Measurements from ENCODE around the gene SLC25A13. TPM values are rescaled to one million over a fixed set of nuclear protein-coding genes. Genes with fewer than 3 reads are reported as not detected.

SLC25A13 gene
- total and polyA plus RNA-seq, 2 of the 4 experiments (the other 2 are of a cell fraction): 7.4 to 11.7 TPM

- Histone ChIP-seq H2AK9ac (replicated peaks; ENCODE audit: low read depth, low read length, poor library complexity) (no peak overlapping the region), H3K14ac (replicated peaks; ENCODE audit: low read depth, low read length) (no peak overlapping the region), H3K56ac (ENCODE audit: extremely low read depth, insufficient read depth, low read length) (no peak overlapping the region), H3K27me3 (ENCODE audit: control insufficient read depth, insufficient read depth, low read length) (no peaks in the 10 kb centered on the region), H2BK120ac (ENCODE audit: low read depth, low read length) (no peak overlapping the region), H4K20me1 (ENCODE audit: insufficient read depth, low read length) (no peaks in the 10 kb centered on the region), H3K9me3 (ENCODE audit: control insufficient read depth, insufficient read depth, low read length) (no peaks in the 10 kb centered on the region), H3K4me3 (ENCODE audit: insufficient read depth, low read depth, low read length) (no peak overlapping the region), H2AFZ (replicated peaks; ENCODE audit: low read length, poor library complexity) (no peak overlapping the region), H3K9me1 (ENCODE audit: insufficient read depth, low read length) (peaks cover 3% of the 10 kb centered on the region; the same call in 1 of the 2 replicates), H2BK20ac (ENCODE audit: low read depth, low read length) (no peak overlapping the region), H4K8ac (ENCODE audit: low read depth in 2 of 2, low read length in 2 of 2) (no peak overlapping the region; a peak in 2 of 4 replicates), H4K5ac (ENCODE audit: low read depth, low read length) (no peak overlapping the region), H3K9ac (ENCODE audit: low read depth, low read length) (no peak overlapping the region), H3K27ac (ENCODE audit: insufficient read depth, low read length) (no peak overlapping the region), H2BK15ac (ENCODE audit: low read depth, low read length) (no peak overlapping the region), H2AK5ac (ENCODE audit: low read depth, low read length) (no peak overlapping the region), H2BK5ac (ENCODE audit: low read depth, low read length, poor library complexity, severe bottlenecking) (no peak overlapping the region), H3K4ac (ENCODE audit: low read depth, low read length) (no peak overlapping the region), H3K36me3 (ENCODE audit: control insufficient read depth, insufficient read depth, low read length) (no peaks in the 10 kb centered on the region), H3K4me1 (ENCODE audit: control insufficient read depth, insufficient read depth, low read length) (no peaks in the 10 kb centered on the region), H3K18ac (ENCODE audit: low read depth, low read length) (no peak overlapping the region), H3K4me2 (ENCODE audit: low read depth, low read length) (peak overlapping the region; percentile 80; the same call in 1 of the 2 replicates), H4K91ac (ENCODE audit: insufficient read depth, low read depth, low read length) (no peak overlapping the region), H3K23ac (ENCODE audit: low read depth, low read length) (no peak overlapping the region), H3K79me1 (ENCODE audit: low read depth in 1 of 2, low read length in 2 of 2) (peaks cover 10 to 29% of the 10 kb centered on the region in 2 experiments; a peak in 3 of 4 replicates)
- intact Hi-C loops (cut with micrococcal nuclease) (loop anchor here (2.0 to 5.0 kb wide), 2 partner anchors 228 to 244 kb away; no protein-coding TSS in a partner anchor), dilution Hi-C loops (cut with HindIII; ENCODE audit: low sequenced_read_pairs, unreplicated experiment) (no loop called here), in situ Hi-C loops (cut with MboI; ENCODE audit: low sequenced_read_pairs) (no loop called here)
- no CpG with 5 or more reads among the region's 2 CpGs for WGBS, 2 experiments (ENCODE audit: extremely low coverage in 2 of 2, insufficient read length in 1 of 2)
- ATAC-seq (ENCODE audit: low read depth): no peak
- ChIA-PET POLR2A (ENCODE audit: unreplicated experiment) (no interaction called here), CTCF (no interaction called here)
- BruUV-seq (replicated peaks): no TSS peak
- DNase-seq: no peak
- TF ChIP-seq ELK1 (IDR thresholded peaks at IDR 0.05; ENCODE audit: borderline replicate concordance, low read depth, low read length) (no peak), RCOR1 (IDR thresholded peaks at IDR 0.05; ENCODE audit: insufficient replicate concordance, low read length) (no peak), NFE2L2 (IDR thresholded peaks at IDR 0.05; ENCODE audit: low read depth, low read length) (no peak), CEBPB (IDR thresholded peaks at IDR 0.05; ENCODE audit: low read depth, low read length) (no peak), CHD1 (IDR thresholded peaks at IDR 0.05; ENCODE audit: low read depth, low read length) (no peak), MAZ (IDR thresholded peaks at IDR 0.05; ENCODE audit: borderline replicate concordance, low read depth, low read length) (no peak), MXI1 (IDR thresholded peaks at IDR 0.05; ENCODE audit: borderline replicate concordance, low read depth, low read length) (no peak), SMC3 (IDR thresholded peaks at IDR 0.05; ENCODE audit: low read depth, low read length) (no peak), RAD21 (IDR thresholded peaks at IDR 0.05; ENCODE audit: low read length) (no peak), USF2 (IDR thresholded peaks at IDR 0.05; ENCODE audit: low read depth, low read length) (no peak), BHLHE40 (IDR thresholded peaks at IDR 0.05; ENCODE audit: low read depth, low read length) (no peak), RFX5 (IDR thresholded peaks at IDR 0.05; ENCODE audit: low read depth, low read length) (no peak), FOS (IDR thresholded peaks at IDR 0.05; ENCODE audit: low read depth, low read length) (no peak), MAFK (IDR thresholded peaks at IDR 0.05; ENCODE audit: low read depth, low read length) (no peak)
Observed at GRCh38 chr7:96320442-96320841, 1.5 kb downstream of the SLC25A13 start.

All from IMR-90 (cell line).